Neural cell (in vitro differentiated cells): ENCODE measurements around the gene NDUFAF2. TPM values are rescaled to one million over a fixed set of nuclear protein-coding genes. Genes with fewer than 3 reads are reported as not detected.

Experiments used
- H2AFZ ChIP-seq: fragments of 200-600, 300-800 bp; sonication (generic), shearing (Covaris generic); 2 replicates; pipeline ENCODE4 v1.6.0; 2014; ENCODE audit warnings: low read depth, mild to moderate bottlenecking, antibody characterized with exemption, low read length, moderate library complexity
- H3F3A ChIP-seq: fragments of 200-600 bp; shearing (Covaris generic); 2 replicates; pipeline ENCODE4 v1.6.1; 2016; ENCODE audit warnings: mild to moderate bottlenecking, moderate library complexity, mixed read lengths, antibody characterized with exemption, low read length; ENCODE audit not compliant: insufficient read depth, poor library complexity, severe bottlenecking
- H3K27ac ChIP-seq: fragments of 200-600, 300-800 bp; sonication (generic), shearing (Covaris generic); 2 replicates; pipeline ENCODE4 v1.5.1; 2014; ENCODE audit warnings: mild to moderate bottlenecking, low read length, moderate library complexity
- H3K27me3 ChIP-seq: fragments of 300-800, 200-600 bp; sonication (generic), shearing (Covaris generic); 2 replicates; pipeline ENCODE4 v1.6.0; 2014; ENCODE audit warnings: mild to moderate bottlenecking, low read depth, low read length, moderate library complexity; ENCODE audit not compliant: insufficient read depth
- H3K36me3 ChIP-seq: fragments of 300-800, 200-600 bp; sonication (generic), shearing (Covaris generic); 2 replicates; pipeline ENCODE4 v1.5.1; 2014; ENCODE audit warnings: mild to moderate bottlenecking, antibody characterized with exemption, low read length, moderate library complexity; ENCODE audit not compliant: insufficient read depth
- H3K4me2 ChIP-seq: fragments of 300-800, 200-600 bp; sonication (generic), shearing (Covaris generic); 2 replicates; pipeline ENCODE4 v1.6.0; 2014; ENCODE audit warnings: mild to moderate bottlenecking, low read length
- H3K4me3 ChIP-seq: fragments of 300-800, 200-600 bp; sonication (generic), shearing (Covaris generic); 2 replicates; pipeline ENCODE4 v1.5.1; 2014; ENCODE audit warnings: mild to moderate bottlenecking, low read length, moderate library complexity
- H3K79me2 ChIP-seq: fragments of 200-600 bp; shearing (Covaris generic); replicated peaks from 2 replicates; pipeline ENCODE4 v1.6.0; 2014; ENCODE audit warnings: mild to moderate bottlenecking, low read length, moderate library complexity; ENCODE audit not compliant: insufficient read depth
- H3K9ac ChIP-seq: fragments of 300-800, 200-600 bp; sonication (generic), shearing (Covaris generic); 2 replicates; pipeline ENCODE4 v1.6.1; 2016; ENCODE audit warnings: mild to moderate bottlenecking, low read length, mixed read lengths
- H3K9me2 ChIP-seq: fragments of 200-600 bp; shearing (Covaris generic); 2 replicates; pipeline ENCODE4 v1.6.1; 2016; ENCODE audit warnings: mild to moderate bottlenecking, low read length, mixed read lengths; ENCODE audit not compliant: insufficient read depth
- H3K9me3 ChIP-seq: fragments of 200-600, 300-800 bp; sonication (generic), shearing (Covaris generic); 2 replicates; pipeline ENCODE4 v1.6.1; 2016; ENCODE audit warnings: mild to moderate bottlenecking, mixed run types, low read length, moderate library complexity, mixed read lengths
- H4K20me1 ChIP-seq: fragments of 200-600 bp; shearing (Covaris generic); 2 replicates; pipeline ENCODE4 v1.6.1; 2016; ENCODE audit warnings: mild to moderate bottlenecking, mixed run types; ENCODE audit not compliant: insufficient read depth
- CTCF ChIP-seq: fragments of 450-650 bp; IDR thresholded peaks from 2 replicates; pipeline ENCODE4 v1.5.1; 2014; ENCODE audit warnings: antibody characterized with exemption, mild to moderate bottlenecking, moderate library complexity; ENCODE audit not compliant: poor library complexity, severe bottlenecking
- EP300 ChIP-seq: fragments of 450-650 bp; conservative IDR thresholded peaks from 2 replicates; pipeline ENCODE4 v1.6.1; 2014; ENCODE audit warnings: antibody characterized with exemption, mild to moderate bottlenecking, moderate library complexity; ENCODE audit not compliant: poor library complexity, severe bottlenecking
- EZH2 ChIP-seq: fragments of 200-600, 300-800 bp; shearing (Covaris generic), sonication (generic); IDR thresholded peaks from 2 replicates; pipeline ENCODE4 v1.6.1; 2014; ENCODE audit warnings: antibody characterized with exemption, low read length, borderline replicate concordance, mild to moderate bottlenecking; ENCODE audit not compliant: insufficient read depth, poor library complexity, severe bottlenecking
- MXI1 ChIP-seq: fragments of 450-650 bp; conservative IDR thresholded peaks from 2 replicates; pipeline ENCODE4 v1.6.1; 2014; ENCODE audit warnings: antibody characterized with exemption, mild to moderate bottlenecking; ENCODE audit not compliant: poor library complexity, severe bottlenecking
- POLR2AphosphoS5 ChIP-seq: IDR thresholded peaks from 2 replicates; pipeline ENCODE4 v1.6.1; 2012
- RAD21 ChIP-seq: fragments of 450-650 bp; conservative IDR thresholded peaks from 2 replicates; pipeline ENCODE4 v1.6.1; 2014; ENCODE audit warnings: antibody characterized with exemption, mild to moderate bottlenecking, moderate library complexity
- SMC3 ChIP-seq: fragments of 450-650 bp; conservative IDR thresholded peaks from 2 replicates; pipeline ENCODE4 v1.6.1; 2014; ENCODE audit warnings: antibody characterized with exemption, mild to moderate bottlenecking, moderate library complexity; ENCODE audit not compliant: poor library complexity
- TAF1 ChIP-seq: IDR thresholded peaks from 2 replicates; pipeline ENCODE4 v1.6.1; 2012; ENCODE audit warnings: low read depth
- polyA plus RNA-seq: library from polyadenylated mRNA; depleted of rRNA; stranded (reverse); fragments of >200 nt; gene quantifications from 2 replicates; pipeline ENCODE4 v1.2.3, GENCODE V29; 2014
- TF ChIP-seq, protein P1 (sequence below): IDR thresholded peaks from 2 replicates; pipeline ENCODE4 v1.6.1; 2012; ENCODE audit warnings: borderline replicate concordance

The NDUFAF2 gene
- polyA plus RNA-seq, 1 donor from 2014 or later, result 53.6 TPM

DNA sequence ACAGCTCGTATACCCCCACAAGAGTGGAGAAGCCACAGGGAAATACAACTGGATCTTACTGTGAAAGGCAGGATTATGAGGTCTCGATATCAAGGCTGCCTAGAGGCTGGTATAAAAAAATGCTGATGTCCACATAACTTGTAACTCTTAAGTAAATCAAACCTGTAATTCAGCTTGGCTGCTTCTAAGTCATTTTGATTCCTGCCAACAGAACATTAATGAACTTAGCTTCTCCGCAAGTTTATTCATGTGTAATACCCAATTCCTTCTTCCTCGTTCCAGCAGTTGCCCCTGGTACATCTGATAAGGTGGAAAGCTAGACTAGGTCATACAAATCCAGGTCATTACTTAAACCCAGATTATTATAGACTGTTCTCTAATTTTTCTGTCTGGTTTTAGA lies 233.7 kb downstream of the NDUFAF2 start:
- Histone ChIP-seq H3F3A (no peaks in the 10 kb centered on the region), H3K9ac (no peak overlapping the region), H3K27ac (no peak overlapping the region), H3K27me3 (no peaks in the 10 kb centered on the region), H2AFZ (no peak overlapping the region), H3K4me3 (no peak overlapping the region), H4K20me1 (no peaks in the 10 kb centered on the region), H3K4me2 (no peak overlapping the region), H3K9me3 (no peaks in the 10 kb centered on the region), H3K36me3 (no peaks in the 10 kb centered on the region), H3K79me2 (no peaks in the 10 kb centered on the region), H3K9me2 (no peaks in the 10 kb centered on the region)
- TF ChIP-seq SMC3, result no peak
- no peak for TF ChIP-seq EP300
- TF ChIP-seq RAD21, result no peak

DNA sequence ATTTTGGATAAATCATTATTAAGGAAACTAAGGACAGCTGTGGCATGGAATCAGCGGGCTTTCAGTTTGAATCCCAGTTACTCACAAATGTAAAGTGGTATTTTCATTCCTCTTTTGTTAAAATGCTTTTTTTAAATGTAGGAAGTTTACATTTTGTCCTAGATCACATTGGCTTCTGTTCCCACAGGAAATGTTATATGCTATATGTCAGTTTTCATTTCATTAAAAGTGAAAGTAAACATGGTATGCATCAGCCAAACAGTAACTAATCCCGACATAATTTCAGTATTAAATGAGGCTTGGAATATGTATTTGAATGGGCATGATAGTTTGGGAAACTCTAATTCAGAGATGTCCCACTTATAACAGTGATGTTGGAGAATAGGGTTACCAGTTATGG lies 235.9 kb downstream of the NDUFAF2 start:
- Histone ChIP-seq H3K27ac (no peak overlapping the region), H3F3A (no peaks in the 10 kb centered on the region), H3K4me2 (no peak overlapping the region), H3K27me3 (no peaks in the 10 kb centered on the region), H3K9me3 (no peaks in the 10 kb centered on the region), H3K79me2 (no peaks in the 10 kb centered on the region), H3K9ac (no peak overlapping the region), H3K36me3 (no peaks in the 10 kb centered on the region), H3K9me2 (no peaks in the 10 kb centered on the region), H4K20me1 (no peaks in the 10 kb centered on the region), H2AFZ (no peak overlapping the region), H3K4me3 (no peak overlapping the region)
- TF ChIP-seq EP300 (no peak), MXI1 (no peak), EZH2 (no peak), CTCF (no peak), SMC3 (no peak), POLR2AphosphoS5 (no peak)

DNA sequence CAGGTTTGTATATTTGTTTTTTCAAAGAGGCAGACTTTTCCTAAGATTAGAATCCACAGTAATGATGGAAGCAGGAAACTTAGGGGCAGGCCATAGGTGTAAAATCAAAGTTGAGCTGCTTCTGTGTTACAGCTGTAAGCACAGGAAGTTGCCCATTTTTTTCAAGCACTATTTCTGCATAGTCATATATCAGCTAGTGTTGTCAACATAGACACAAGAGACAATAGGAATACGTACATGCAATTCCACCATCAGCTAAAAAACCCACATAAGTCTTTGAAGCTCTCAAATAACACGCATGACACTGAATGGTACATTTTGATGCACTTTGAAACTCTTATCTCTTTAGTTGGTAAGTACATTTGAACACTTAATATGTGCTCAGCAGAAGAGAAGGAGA lies 237.4 kb downstream of the NDUFAF2 start:
- no peak for TF ChIP-seq POLR2AphosphoS5
- TF ChIP-seq TAF1, result no peak
- TF ChIP-seq MXI1, result no peak
- TF ChIP-seq CTCF, result no peak
- TF ChIP-seq SMC3, result no peak
- TF ChIP-seq EZH2, result no peak
- TF ChIP-seq EP300, result no peak
- TF ChIP-seq, protein P1, sequence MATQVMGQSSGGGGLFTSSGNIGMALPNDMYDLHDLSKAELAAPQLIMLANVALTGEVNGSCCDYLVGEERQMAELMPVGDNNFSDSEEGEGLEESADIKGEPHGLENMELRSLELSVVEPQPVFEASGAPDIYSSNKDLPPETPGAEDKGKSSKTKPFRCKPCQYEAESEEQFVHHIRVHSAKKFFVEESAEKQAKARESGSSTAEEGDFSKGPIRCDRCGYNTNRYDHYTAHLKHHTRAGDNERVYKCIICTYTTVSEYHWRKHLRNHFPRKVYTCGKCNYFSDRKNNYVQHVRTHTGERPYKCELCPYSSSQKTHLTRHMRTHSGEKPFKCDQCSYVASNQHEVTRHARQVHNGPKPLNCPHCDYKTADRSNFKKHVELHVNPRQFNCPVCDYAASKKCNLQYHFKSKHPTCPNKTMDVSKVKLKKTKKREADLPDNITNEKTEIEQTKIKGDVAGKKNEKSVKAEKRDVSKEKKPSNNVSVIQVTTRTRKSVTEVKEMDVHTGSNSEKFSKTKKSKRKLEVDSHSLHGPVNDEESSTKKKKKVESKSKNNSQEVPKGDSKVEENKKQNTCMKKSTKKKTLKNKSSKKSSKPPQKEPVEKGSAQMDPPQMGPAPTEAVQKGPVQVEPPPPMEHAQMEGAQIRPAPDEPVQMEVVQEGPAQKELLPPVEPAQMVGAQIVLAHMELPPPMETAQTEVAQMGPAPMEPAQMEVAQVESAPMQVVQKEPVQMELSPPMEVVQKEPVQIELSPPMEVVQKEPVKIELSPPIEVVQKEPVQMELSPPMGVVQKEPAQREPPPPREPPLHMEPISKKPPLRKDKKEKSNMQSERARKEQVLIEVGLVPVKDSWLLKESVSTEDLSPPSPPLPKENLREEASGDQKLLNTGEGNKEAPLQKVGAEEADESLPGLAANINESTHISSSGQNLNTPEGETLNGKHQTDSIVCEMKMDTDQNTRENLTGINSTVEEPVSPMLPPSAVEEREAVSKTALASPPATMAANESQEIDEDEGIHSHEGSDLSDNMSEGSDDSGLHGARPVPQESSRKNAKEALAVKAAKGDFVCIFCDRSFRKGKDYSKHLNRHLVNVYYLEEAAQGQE, result no peak
- Histone ChIP-seq H3K9me3 (no peaks in the 10 kb centered on the region), H3K4me2 (no peak overlapping the region), H3K27ac (no peak overlapping the region), H2AFZ (no peak overlapping the region), H3K4me3 (no peak overlapping the region), H3K27me3 (no peaks in the 10 kb centered on the region), H3F3A (no peaks in the 10 kb centered on the region), H3K9ac (no peak overlapping the region), H3K36me3 (no peaks in the 10 kb centered on the region), H3K79me2 (no peaks in the 10 kb centered on the region), H4K20me1 (no peaks in the 10 kb centered on the region), H3K9me2 (no peaks in the 10 kb centered on the region)
